ENCODE results near the gene CD59.

The CD59 gene

GRCh38 chr11:33751878-33752277 is 15.7 kb upstream of the CD59 start:
- Histone ChIP-seq H3K9me3 (ENCODE audit: severe bottlenecking) (no peaks in the 10 kb centered on the region), H3K4me1 (ENCODE audit: insufficient read depth, poor library complexity, severe bottlenecking) (no peaks in the 10 kb centered on the region), H3K36me3 (ENCODE audit: low read depth) (peaks cover 79% of the 10 kb centered on the region), H3K4me3 (ENCODE audit: severe bottlenecking) (no peak overlapping the region), H3K27me3 (ENCODE audit: insufficient read depth, poor library complexity, severe bottlenecking) (no peaks in the 10 kb centered on the region), H3K27ac (ENCODE audit: poor library complexity, severe bottlenecking) (no peak overlapping the region)
- no peak for ATAC-seq (ENCODE audit: low read depth)
- TF ChIP-seq CTCF (IDR thresholded peaks at IDR 0.05; ENCODE audit: poor library complexity, severe bottlenecking), result no peak
- no peak for DNase-seq (ENCODE audit: low spot score)

- H3K27me3 ChIP-seq (ENCODE audit: insufficient read depth, poor library complexity, severe bottlenecking), result no peaks in the 10 kb centered on the region
- H3K4me3 ChIP-seq (ENCODE audit: severe bottlenecking), result no peak overlapping the region
- H3K9me3 ChIP-seq (ENCODE audit: severe bottlenecking), result no peaks in the 10 kb centered on the region
- no peak for DNase-seq (ENCODE audit: low spot score)
- ATAC-seq (ENCODE audit: low read depth), result no peak
- no peak overlapping the region for H3K27ac ChIP-seq (ENCODE audit: poor library complexity, severe bottlenecking)
- peaks cover 50% of the 10 kb centered on the region for H3K36me3 ChIP-seq (ENCODE audit: low read depth)
- TF ChIP-seq CTCF (IDR thresholded peaks at IDR 0.05; ENCODE audit: poor library complexity, severe bottlenecking), result no peak
- no peaks in the 10 kb centered on the region for H3K4me1 ChIP-seq (ENCODE audit: insufficient read depth, poor library complexity, severe bottlenecking)
Observed at GRCh38 chr11:33747979-33748378, 11.8 kb upstream of the CD59 start.

GRCh38 chr11:33743291-33743690 is 7.1 kb upstream of the CD59 start:
- H3K36me3 ChIP-seq (ENCODE audit: low read depth), result peaks cover 17% of the 10 kb centered on the region
- ATAC-seq (ENCODE audit: low read depth) (no peak), DNase-seq (ENCODE audit: low spot score) (no peak)
- no peak for TF ChIP-seq CTCF (IDR thresholded peaks at IDR 0.05; ENCODE audit: poor library complexity, severe bottlenecking)
- H3K4me1 ChIP-seq (ENCODE audit: insufficient read depth, poor library complexity, severe bottlenecking), result no peaks in the 10 kb centered on the region
- H3K27me3 ChIP-seq (ENCODE audit: insufficient read depth, poor library complexity, severe bottlenecking), result no peaks in the 10 kb centered on the region
- H3K27ac ChIP-seq (ENCODE audit: poor library complexity, severe bottlenecking), result no peak overlapping the region
- H3K4me3 ChIP-seq (ENCODE audit: severe bottlenecking), result no peak overlapping the region
- H3K9me3 ChIP-seq (ENCODE audit: severe bottlenecking), result no peaks in the 10 kb centered on the region

- H3K27ac ChIP-seq (ENCODE audit: poor library complexity, severe bottlenecking), result peak overlapping the region; percentile 20
- peaks cover 15% of the 10 kb centered on the region for H3K36me3 ChIP-seq (ENCODE audit: low read depth)
- peak; percentile 78 for TF ChIP-seq CTCF (IDR thresholded peaks at IDR 0.05; ENCODE audit: poor library complexity, severe bottlenecking)
- H3K4me3 ChIP-seq (ENCODE audit: severe bottlenecking), result no peak overlapping the region
- H3K4me1 ChIP-seq (ENCODE audit: insufficient read depth, poor library complexity, severe bottlenecking), result peaks cover 4% of the 10 kb centered on the region
- no peaks in the 10 kb centered on the region for H3K27me3 ChIP-seq (ENCODE audit: insufficient read depth, poor library complexity, severe bottlenecking)
- ATAC-seq (ENCODE audit: low read depth) (peak; percentile 69), DNase-seq (ENCODE audit: low spot score) (no peak)
- H3K9me3 ChIP-seq (ENCODE audit: severe bottlenecking), result no peaks in the 10 kb centered on the region
Observed at GRCh38 chr11:33742249-33742851, 6.1 kb upstream of the CD59 start.

GRCh38 chr11:33741806-33742205 is 5.6 kb upstream of the CD59 start:
- no peak for TF ChIP-seq CTCF (IDR thresholded peaks at IDR 0.05; ENCODE audit: poor library complexity, severe bottlenecking)
- ATAC-seq (ENCODE audit: low read depth), result no peak
- Histone ChIP-seq H3K4me3 (ENCODE audit: severe bottlenecking) (no peak overlapping the region), H3K36me3 (ENCODE audit: low read depth) (peaks cover 12% of the 10 kb centered on the region), H3K27ac (ENCODE audit: poor library complexity, severe bottlenecking) (peak overlapping the region; percentile 20), H3K9me3 (ENCODE audit: severe bottlenecking) (no peaks in the 10 kb centered on the region), H3K4me1 (ENCODE audit: insufficient read depth, poor library complexity, severe bottlenecking) (peaks cover 10% of the 10 kb centered on the region), H3K27me3 (ENCODE audit: insufficient read depth, poor library complexity, severe bottlenecking) (no peaks in the 10 kb centered on the region)
- no peak for DNase-seq (ENCODE audit: low spot score)
